Mesendoderm (in vitro differentiated cells): ENCODE data around the gene CCDC18.
"Not testable (repeated sequence)": the region's sequence is repeated elsewhere in the genome, so short reads cannot be mapped to it uniquely, and the experiment has no call there.

Experiments
- DNase-seq: peaks from one replicate; pipeline ENCODE4 v3.0.0; 2013
- H2AK5ac ChIP-seq: 2 replicates; pipeline ENCODE4 v1.6.1; 2013; ENCODE audit warnings: low read length, inconsistent platforms
- H2BK120ac ChIP-seq: 2 replicates; pipeline ENCODE4 v1.6.1; 2013; ENCODE audit warnings: low read depth, mild to moderate bottlenecking, low read length, moderate library complexity, mixed read lengths
- H2BK15ac ChIP-seq: replicated peaks from 2 replicates; pipeline ENCODE4 v1.6.1; 2013; ENCODE audit warnings: low read depth, mild to moderate bottlenecking, moderate library complexity
- H2BK5ac ChIP-seq: 2 replicates; pipeline ENCODE4 v1.6.1; 2013; ENCODE audit warnings: low read length, inconsistent platforms
- H3K18ac ChIP-seq: 2 replicates; pipeline ENCODE4 v1.6.1; 2013; ENCODE audit warnings: mild to moderate bottlenecking, low read length, mixed read lengths
- H3K23ac ChIP-seq: one replicate; pipeline ENCODE4 v1.6.1; 2013; ENCODE audit warnings: low read length
- H3K27ac ChIP-seq: 2 replicates; pipeline ENCODE4 v1.5.1; 2013; ENCODE audit warnings: low read depth, mild to moderate bottlenecking, inconsistent platforms, low read length, moderate library complexity
- H3K27me3 ChIP-seq: 2 replicates; pipeline ENCODE4 v1.6.1; 2013; ENCODE audit warnings: low read length, control low read depth, mild to moderate bottlenecking, inconsistent platforms; ENCODE audit not compliant: insufficient read depth, poor library complexity
- H3K36me3 ChIP-seq: 2 replicates; pipeline ENCODE4 v1.6.1; 2013; ENCODE audit warnings: low read length, inconsistent platforms; ENCODE audit not compliant: control insufficient read depth, insufficient read depth
- H3K4ac ChIP-seq: one replicate; pipeline ENCODE4 v1.6.1; 2013; ENCODE audit warnings: low read depth, mild to moderate bottlenecking, low read length, moderate library complexity
- H3K4me1 ChIP-seq: 2 replicates; pipeline ENCODE4 v1.6.1; 2013; ENCODE audit warnings: low read depth, low read length, inconsistent platforms; ENCODE audit not compliant: control insufficient read depth
- H3K4me2 ChIP-seq: 2 replicates; pipeline ENCODE4 v1.6.1; 2013; ENCODE audit warnings: low read length
- H3K4me3 ChIP-seq: 2 replicates; pipeline ENCODE4 v1.5.1; 2013; ENCODE audit warnings: mild to moderate bottlenecking, low read length
- H3K56ac ChIP-seq: one replicate; pipeline ENCODE4 v1.6.1; 2013; ENCODE audit warnings: low read length
- H3K79me1 ChIP-seq: 2 replicates; pipeline ENCODE4 v1.6.1; 2013; ENCODE audit warnings: low read length, inconsistent platforms
- H3K79me2 ChIP-seq: 2 replicates; pipeline ENCODE4 v1.6.1; 2013; ENCODE audit warnings: mild to moderate bottlenecking, low read length; ENCODE audit not compliant: control insufficient read depth, insufficient read depth
- H3K9ac ChIP-seq: 2 replicates; pipeline ENCODE4 v1.6.1; 2013; ENCODE audit warnings: low read length, inconsistent platforms
- H4K5ac ChIP-seq: one replicate; pipeline ENCODE4 v1.6.1; 2013; ENCODE audit warnings: low read length
- H4K8ac ChIP-seq: one replicate; pipeline ENCODE4 v1.6.1; 2013; ENCODE audit warnings: low read depth, mild to moderate bottlenecking, control low read depth, low read length, moderate library complexity
- WGBS: extraction: QIAGEN DNeasy Blood & Tissue Kit; methylation state at CpG from one replicate; pipeline ENCODE4 v1.1.7; 2013; ENCODE audit warnings: low lambda C conversion rate, missing lambda C conversion rate; ENCODE audit not compliant: insufficient coverage; ENCODE audit errors: extremely low coverage; 5-methylcytosine and 5-hydroxymethylcytosine counted together

CCDC18 gene

DNA sequence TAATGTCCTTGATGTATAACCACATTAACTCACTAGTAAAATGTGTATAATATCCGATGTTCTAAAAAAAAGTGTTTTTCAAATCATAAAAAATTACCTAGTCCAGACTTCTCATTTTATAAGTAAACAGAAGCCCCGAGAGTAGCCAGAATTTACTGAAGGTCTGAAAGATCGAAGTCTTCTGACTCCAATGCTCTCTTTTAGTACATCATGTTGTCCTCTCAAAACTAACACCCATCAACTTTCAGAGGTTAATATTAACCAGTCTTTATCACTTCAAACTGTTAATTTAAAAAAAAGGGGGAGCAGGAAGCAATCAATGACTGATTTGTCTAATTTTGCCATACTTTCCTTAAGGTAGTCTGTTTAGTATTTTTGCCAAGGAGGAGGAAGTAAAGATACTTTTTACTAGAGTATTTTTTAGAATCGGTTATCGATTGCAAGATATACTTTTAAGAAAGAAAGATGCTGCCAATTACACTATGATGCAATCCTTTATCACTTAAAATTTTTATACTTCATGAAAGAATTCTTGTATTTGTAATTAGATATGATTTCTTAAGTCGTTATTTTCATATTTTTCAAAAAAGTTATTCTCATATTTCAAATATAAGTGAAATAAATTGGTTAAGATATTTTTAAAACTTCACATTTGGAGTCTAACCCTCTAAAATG, 25.5 kb downstream of the CCDC18 start:
- H3K9ac ChIP-seq: no peak overlapping the region
- WGBS: no CpG with 5 or more reads among the region's 6 CpGs
- H3K4ac ChIP-seq: no peak overlapping the region
- H3K4me1 ChIP-seq: no peaks in the 10 kb centered on the region
- H3K79me1 ChIP-seq: no peaks in the 10 kb centered on the region
- no peak overlapping the region for H3K4me3 ChIP-seq
- no peak overlapping the region for H4K5ac ChIP-seq
- H2BK15ac ChIP-seq: no peak overlapping the region
- H4K8ac ChIP-seq: no peak overlapping the region
- no peaks in the 10 kb centered on the region for H3K27me3 ChIP-seq
- no peak overlapping the region for H2AK5ac ChIP-seq
- no peaks in the 10 kb centered on the region for H3K36me3 ChIP-seq
- no peak for DNase-seq
- H3K4me2 ChIP-seq: no peak overlapping the region
- H3K79me2 ChIP-seq: no peaks in the 10 kb centered on the region
- H3K23ac ChIP-seq: no peak overlapping the region
- no peak overlapping the region for H3K18ac ChIP-seq
- no peak overlapping the region for H2BK120ac ChIP-seq
- H2BK5ac ChIP-seq: no peak overlapping the region
- no peak overlapping the region for H3K27ac ChIP-seq
- H3K56ac ChIP-seq: no peak overlapping the region

DNA sequence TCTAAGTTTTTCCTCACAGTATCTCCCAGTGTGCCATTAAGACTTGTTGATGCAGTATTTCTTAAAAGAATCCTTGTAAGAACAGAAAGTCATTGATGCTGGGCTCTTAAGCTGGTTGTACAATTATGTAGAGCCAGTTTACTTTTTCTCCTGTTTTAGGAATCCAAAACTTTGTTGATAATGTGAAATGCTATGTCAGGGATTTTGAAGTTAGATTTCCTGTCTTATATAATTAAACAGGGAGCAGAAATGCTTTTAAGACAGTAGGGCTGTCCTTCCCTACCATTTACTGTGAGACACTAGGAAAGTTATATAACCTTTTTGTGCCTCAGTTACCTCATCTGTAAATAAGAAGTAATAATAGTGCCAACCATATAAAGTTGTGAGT, 26.0 kb downstream of the CCDC18 start:
- H3K9ac ChIP-seq: no peak overlapping the region
- no peak overlapping the region for H2AK5ac ChIP-seq
- no peak for DNase-seq
- H3K4me1 ChIP-seq: no peaks in the 10 kb centered on the region
- no peak overlapping the region for H3K56ac ChIP-seq
- no peak overlapping the region for H3K4ac ChIP-seq
- no peak overlapping the region for H2BK15ac ChIP-seq
- H3K79me2 ChIP-seq: no peaks in the 10 kb centered on the region
- H3K27ac ChIP-seq: no peak overlapping the region
- no peaks in the 10 kb centered on the region for H3K36me3 ChIP-seq
- H3K18ac ChIP-seq: no peak overlapping the region
- no peak overlapping the region for H3K4me3 ChIP-seq
- no peak overlapping the region for H4K8ac ChIP-seq
- no peaks in the 10 kb centered on the region for H3K27me3 ChIP-seq
- H3K23ac ChIP-seq: no peak overlapping the region
- no peak overlapping the region for H2BK5ac ChIP-seq
- no peaks in the 10 kb centered on the region for H3K79me1 ChIP-seq
- no peak overlapping the region for H3K4me2 ChIP-seq
- no peak overlapping the region for H4K5ac ChIP-seq
- no peak overlapping the region for H2BK120ac ChIP-seq

DNA sequence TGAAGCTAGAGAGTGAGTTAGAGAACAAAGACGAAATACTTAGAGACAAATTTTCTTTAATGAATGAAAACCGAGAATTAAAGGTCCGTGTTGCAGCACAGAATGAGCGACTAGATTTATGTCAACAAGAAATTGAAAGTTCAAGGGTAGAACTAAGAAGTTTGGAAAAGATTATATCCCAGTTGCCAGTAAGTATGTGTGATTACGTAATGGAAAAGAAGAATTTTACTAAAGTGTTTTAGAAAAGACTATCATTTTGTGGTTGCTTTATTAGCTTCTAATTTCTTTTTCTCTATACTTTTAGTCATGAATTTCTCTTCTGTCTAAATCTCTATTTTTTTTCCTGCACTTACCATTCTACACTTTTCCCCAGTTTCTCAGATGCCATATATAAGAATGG, 26.7 kb downstream of the CCDC18 start:
- Histone ChIP-seq H3K36me3 (no peaks in the 10 kb centered on the region), H4K8ac (no peak overlapping the region), H3K4ac (no peak overlapping the region), H2AK5ac (no peak overlapping the region), H3K23ac (no peak overlapping the region), H3K4me3 (no peak overlapping the region), H3K27me3 (no peaks in the 10 kb centered on the region), H3K9ac (no peak overlapping the region), H4K5ac (no peak overlapping the region), H3K4me2 (no peak overlapping the region), H3K79me1 (no peaks in the 10 kb centered on the region), H3K27ac (no peak overlapping the region), H2BK15ac (no peak overlapping the region), H2BK120ac (no peak overlapping the region), H3K56ac (no peak overlapping the region), H3K79me2 (no peaks in the 10 kb centered on the region), H3K18ac (no peak overlapping the region), H2BK5ac (no peak overlapping the region), H3K4me1 (no peaks in the 10 kb centered on the region)
- WGBS: no CpG with 5 or more reads among the region's 5 CpGs
- no peak for DNase-seq

- no peak for DNase-seq
- WGBS: no CpG with 5 or more reads among the region's 2 CpGs
- Histone ChIP-seq H3K4me3 (no peak overlapping the region), H2BK15ac (no peak overlapping the region), H3K4ac (no peak overlapping the region), H3K18ac (no peak overlapping the region), H3K4me1 (no peaks in the 10 kb centered on the region), H3K23ac (no peak overlapping the region), H4K8ac (no peak overlapping the region), H3K79me1 (no peaks in the 10 kb centered on the region), H3K27me3 (no peaks in the 10 kb centered on the region), H2AK5ac (no peak overlapping the region), H3K9ac (no peak overlapping the region), H3K79me2 (no peaks in the 10 kb centered on the region), H4K5ac (no peak overlapping the region), H3K4me2 (no peak overlapping the region), H3K56ac (no peak overlapping the region), H2BK120ac (no peak overlapping the region), H3K27ac (no peak overlapping the region), H3K36me3 (no peaks in the 10 kb centered on the region), H2BK5ac (no peak overlapping the region)
Measured at GRCh38 chr1:93215322-93215721, 34.8 kb downstream of the CCDC18 start.

GRCh38 chr1:93219443-93219842, 38.9 kb downstream of the CCDC18 start:
- Histone ChIP-seq H2BK15ac (no peak overlapping the region), H4K5ac (no peak overlapping the region), H3K18ac (no peak overlapping the region), H3K56ac (no peak overlapping the region), H3K27ac (no peak overlapping the region), H3K79me2 (no peaks in the 10 kb centered on the region), H3K27me3 (no peaks in the 10 kb centered on the region), H2AK5ac (no peak overlapping the region), H3K4me2 (no peak overlapping the region), H3K36me3 (peaks cover 3% of the 10 kb centered on the region), H3K4me3 (no peak overlapping the region), H3K4me1 (no peaks in the 10 kb centered on the region), H3K79me1 (no peaks in the 10 kb centered on the region), H2BK120ac (no peak overlapping the region), H2BK5ac (no peak overlapping the region), H4K8ac (no peak overlapping the region), H3K9ac (no peak overlapping the region), H3K23ac (no peak overlapping the region), H3K4ac (no peak overlapping the region)
- no peak for DNase-seq
- no CpG with 5 or more reads among the region's 6 CpGs for WGBS

GRCh38 chr1:93220716-93221115, 40.2 kb downstream of the CCDC18 start:
- not testable (repeated sequence) for H3K56ac ChIP-seq, H2BK5ac ChIP-seq, H3K4me2 ChIP-seq, H3K4ac ChIP-seq, H3K27me3 ChIP-seq, H3K4me1 ChIP-seq, H3K4me3 ChIP-seq, H3K27ac ChIP-seq, H3K36me3 ChIP-seq, H2BK15ac ChIP-seq, H4K8ac ChIP-seq, DNase-seq, H2BK120ac ChIP-seq, H3K79me1 ChIP-seq, H3K23ac ChIP-seq, H2AK5ac ChIP-seq, H3K9ac ChIP-seq, H4K5ac ChIP-seq, H3K18ac ChIP-seq, H3K79me2 ChIP-seq
- WGBS: no CpG with 5 or more reads among the region's 5 CpGs
